ENCODE data around the gene SUMF1. TPM values are rescaled to one million over a fixed set of nuclear protein-coding genes. Genes with fewer than 3 reads are reported as not detected.

The SUMF1 gene
- total and polyA plus RNA-seq, 2 donors (not counting 1 experiment from before 2014, with no cell fraction given), result 10.3 to 21.2 TPM

DNA sequence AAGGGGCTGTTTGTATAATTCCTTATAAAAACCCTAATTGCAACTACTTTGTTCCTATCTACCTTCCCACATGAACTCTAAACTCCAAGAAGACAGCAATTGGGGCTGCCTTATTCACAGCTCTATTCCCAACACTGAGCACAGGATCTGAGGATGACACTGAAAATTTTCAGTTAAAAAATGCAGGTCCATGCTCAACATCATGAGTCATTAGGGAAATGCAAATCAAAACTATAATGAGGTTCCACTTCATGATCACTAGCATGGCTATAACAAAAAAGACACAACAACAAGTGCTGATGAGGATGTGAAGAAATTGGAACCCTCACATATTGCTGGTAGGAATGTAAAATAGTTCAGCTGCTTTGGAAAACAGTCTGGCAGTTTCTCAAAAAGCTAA, 12.9 kb downstream of the SUMF1 start:
- peaks cover 3% of the 10 kb centered on the region in 2 experiments for H3K36me3 ChIP-seq (replicated peaks in 1 of 2; ENCODE audit: control extremely low read depth in 1 of 2, control insufficient read depth in 1 of 2, extremely low read depth in 1 of 2, insufficient read depth in 2 of 2, low read length in 1 of 2)
- H3K27me3 ChIP-seq (replicated peaks in 1 of 4; ENCODE audit: control extremely low read depth in 1 of 4, control insufficient read depth in 3 of 4, insufficient read depth in 4 of 4, low read length in 3 of 4), result no peaks in the 10 kb centered on the region
- ATAC-seq (ENCODE audit: low read depth) (no peak), DNase-seq (no peak)
- no peak for TF ChIP-seq EZH2 (IDR thresholded peaks at IDR 0.05; ENCODE audit: borderline replicate concordance, insufficient read depth, low read depth, low read length, poor library complexity, severe bottlenecking)
- TF ChIP-seq, protein P1, sequence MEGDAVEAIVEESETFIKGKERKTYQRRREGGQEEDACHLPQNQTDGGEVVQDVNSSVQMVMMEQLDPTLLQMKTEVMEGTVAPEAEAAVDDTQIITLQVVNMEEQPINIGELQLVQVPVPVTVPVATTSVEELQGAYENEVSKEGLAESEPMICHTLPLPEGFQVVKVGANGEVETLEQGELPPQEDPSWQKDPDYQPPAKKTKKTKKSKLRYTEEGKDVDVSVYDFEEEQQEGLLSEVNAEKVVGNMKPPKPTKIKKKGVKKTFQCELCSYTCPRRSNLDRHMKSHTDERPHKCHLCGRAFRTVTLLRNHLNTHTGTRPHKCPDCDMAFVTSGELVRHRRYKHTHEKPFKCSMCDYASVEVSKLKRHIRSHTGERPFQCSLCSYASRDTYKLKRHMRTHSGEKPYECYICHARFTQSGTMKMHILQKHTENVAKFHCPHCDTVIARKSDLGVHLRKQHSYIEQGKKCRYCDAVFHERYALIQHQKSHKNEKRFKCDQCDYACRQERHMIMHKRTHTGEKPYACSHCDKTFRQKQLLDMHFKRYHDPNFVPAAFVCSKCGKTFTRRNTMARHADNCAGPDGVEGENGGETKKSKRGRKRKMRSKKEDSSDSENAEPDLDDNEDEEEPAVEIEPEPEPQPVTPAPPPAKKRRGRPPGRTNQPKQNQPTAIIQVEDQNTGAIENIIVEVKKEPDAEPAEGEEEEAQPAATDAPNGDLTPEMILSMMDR (IDR thresholded peaks at IDR 0.05), result no peak
- H2AFZ ChIP-seq (ENCODE audit: insufficient read depth, low read depth, low read length, poor library complexity, severe bottlenecking), result no peak overlapping the region
- H3K4me2 ChIP-seq (replicated peaks; ENCODE audit: low read depth, low read length, poor library complexity, severe bottlenecking), result no peak overlapping the region
- H3K4me3 ChIP-seq (ENCODE audit: control extremely low read depth in 1 of 5, extremely low read depth in 1 of 5, insufficient read depth in 1 of 5, low read depth in 2 of 5, low read length in 4 of 5), result no peak overlapping the region
- H3K79me2 ChIP-seq (ENCODE audit: control insufficient read depth, insufficient read depth, low read length), result peaks cover 30% of the 10 kb centered on the region
- POLR2A ChIA-PET, result no interaction called here
- no peak overlapping the region for H3K27ac ChIP-seq (ENCODE audit: low read length in 2 of 2)
- H4K20me1 ChIP-seq (ENCODE audit: control insufficient read depth, insufficient read depth, low read length, poor library complexity, severe bottlenecking), result no peaks in the 10 kb centered on the region
- Mint-ChIP-seq H3K27me3 (no peaks in the 10 kb centered on the region), H3K27ac (no peak overlapping the region), H3K4me1 (no peaks in the 10 kb centered on the region), H3K9me3 (ENCODE audit: insufficient read depth) (no peaks in the 10 kb centered on the region), H3K4me3 (no peak overlapping the region)
- no peaks in the 10 kb centered on the region for H3K4me1 ChIP-seq (ENCODE audit: control insufficient read depth in 2 of 2, insufficient read depth in 2 of 2, low read length in 2 of 2)
- CTCF ChIA-PET, result no interaction called here
- intact Hi-C loops (cut with micrococcal nuclease), result no loop called here
- H3K9me3 ChIP-seq (ENCODE audit: control extremely low read depth in 1 of 3, control insufficient read depth in 2 of 3, insufficient read depth in 1 of 3, low read length in 2 of 3), result no peaks in the 10 kb centered on the region
- no peak overlapping the region for H3K9ac ChIP-seq (ENCODE audit: low read length)

DNA sequence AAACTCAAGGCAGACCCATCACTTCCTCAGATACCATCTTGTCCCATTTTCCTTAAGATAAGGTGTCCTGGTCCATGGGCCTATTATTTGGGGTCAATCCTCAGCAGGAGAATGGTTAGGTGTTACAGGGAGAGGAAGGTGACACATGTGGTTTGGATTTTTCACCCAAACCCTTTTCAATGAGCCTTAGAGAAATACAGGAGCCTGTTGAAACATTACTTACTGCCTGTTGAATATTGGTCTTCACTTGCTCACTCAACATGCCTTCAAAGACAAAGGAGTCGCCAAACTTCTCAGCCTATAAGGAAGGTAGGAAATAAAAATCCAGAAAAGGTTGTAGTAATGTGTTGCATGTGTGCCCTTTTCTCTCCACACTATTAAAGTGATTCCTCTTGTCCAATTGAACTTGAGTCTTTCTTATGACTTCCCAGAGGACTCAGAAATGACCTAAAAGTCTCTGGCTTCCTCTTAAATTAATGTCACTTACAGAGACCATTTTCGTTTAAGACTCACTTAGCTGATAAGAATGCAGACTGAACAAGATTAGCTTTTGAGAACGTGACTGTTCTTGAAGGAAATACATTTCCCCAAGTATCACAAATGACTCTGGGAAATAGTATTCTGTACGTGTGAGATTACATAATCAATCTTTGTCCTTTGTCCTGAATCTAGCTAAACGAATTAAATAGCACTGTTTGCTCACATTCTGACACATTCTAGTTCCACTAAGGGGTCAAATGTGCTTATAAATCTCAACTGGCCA, 17.8 kb downstream of the SUMF1 start:
- H3K4me2 ChIP-seq (replicated peaks; ENCODE audit: low read depth, low read length, poor library complexity, severe bottlenecking), result no peak overlapping the region
- H3K79me2 ChIP-seq (ENCODE audit: control insufficient read depth, insufficient read depth, low read length), result peaks cover 9% of the 10 kb centered on the region
- DNase-seq, result no peak
- ChIA-PET POLR2A (no interaction called here), CTCF (interaction anchor here (1.1 kb wide), 1 partner anchor 20 kb away, joined by 3 read pairs; no protein-coding TSS in a partner anchor)
- H4K20me1 ChIP-seq (ENCODE audit: control insufficient read depth, insufficient read depth, low read length, poor library complexity, severe bottlenecking), result no peaks in the 10 kb centered on the region
- no peaks in the 10 kb centered on the region for H3K9me3 ChIP-seq (ENCODE audit: control extremely low read depth in 1 of 3, control insufficient read depth in 2 of 3, insufficient read depth in 1 of 3, low read length in 2 of 3)
- no peak overlapping the region for H3K27ac ChIP-seq (ENCODE audit: low read length in 2 of 2)
- intact Hi-C loops (cut with micrococcal nuclease), result no loop called here
- H3K4me3 ChIP-seq (ENCODE audit: control extremely low read depth in 1 of 5, extremely low read depth in 1 of 5, insufficient read depth in 1 of 5, low read depth in 2 of 5, low read length in 4 of 5), result no peak overlapping the region
- TF ChIP-seq, protein P1 (IDR thresholded peaks at IDR 0.05), result no peak
- no peak for TF ChIP-seq EZH2 (IDR thresholded peaks at IDR 0.05; ENCODE audit: borderline replicate concordance, insufficient read depth, low read depth, low read length, poor library complexity, severe bottlenecking)
- Mint-ChIP-seq H3K4me1 (no peaks in the 10 kb centered on the region), H3K9me3 (ENCODE audit: insufficient read depth) (no peaks in the 10 kb centered on the region), H3K27ac (no peak overlapping the region), H3K4me3 (no peak overlapping the region), H3K27me3 (no peaks in the 10 kb centered on the region)
- no peak overlapping the region for H3K9ac ChIP-seq (ENCODE audit: low read length)
- H2AFZ ChIP-seq (ENCODE audit: insufficient read depth, low read depth, low read length, poor library complexity, severe bottlenecking), result no peak overlapping the region
- H3K27me3 ChIP-seq (replicated peaks in 1 of 4; ENCODE audit: control extremely low read depth in 1 of 4, control insufficient read depth in 3 of 4, insufficient read depth in 4 of 4, low read length in 3 of 4), result no peaks in the 10 kb centered on the region
- ATAC-seq (ENCODE audit: low read depth), result no peak
- WGBS (ENCODE audit: insufficient coverage), result no CpG with 5 or more reads among the region's 5 CpGs
- peaks cover 10 to 14% of the 10 kb centered on the region in 2 experiments for H3K36me3 ChIP-seq (replicated peaks in 1 of 2; ENCODE audit: control extremely low read depth in 1 of 2, control insufficient read depth in 1 of 2, extremely low read depth in 1 of 2, insufficient read depth in 2 of 2, low read length in 1 of 2)
- H3K4me1 ChIP-seq (ENCODE audit: control insufficient read depth in 2 of 2, insufficient read depth in 2 of 2, low read length in 2 of 2), result no peaks in the 10 kb centered on the region
